Neural progenitor cell (in vitro differentiated cells): ENCODE results near the gene LRFN2.

Experiments used
- CTCF ChIP-seq: fragments of 200-600 bp; sonication (generic); IDR thresholded peaks from 2 replicates; pipeline ENCODE4 v1.5.1; 2017; ENCODE audit warnings: antibody characterized with exemption, mild to moderate bottlenecking
- EZH2 ChIP-seq: fragments of 200-600 bp; sonication (generic); IDR thresholded peaks from 2 replicates; pipeline ENCODE4 v1.6.1; 2017; ENCODE audit warnings: antibody characterized with exemption, mild to moderate bottlenecking, moderate library complexity

- no peak for TF ChIP-seq CTCF
- no peak for TF ChIP-seq EZH2
Measured at GRCh38 chr6:40486576-40486975, 100.6 kb downstream of the LRFN2 start.
